ENCODE measurements around the gene PLA2G3. TPM values are rescaled to one million over a fixed set of nuclear protein-coding genes. Genes with fewer than 3 reads are reported as not detected.

The PLA2G3 gene
- total RNA-seq, 1 donor from 2014 or later, result not detected

- Histone ChIP-seq H3K4me1 (peaks cover 30% of the 10 kb centered on the region), H3K36me3 (peaks cover 8% of the 10 kb centered on the region), H3K27me3 (ENCODE audit: low read depth) (no peaks in the 10 kb centered on the region), H3K27ac (replicated peaks) (no peak overlapping the region), H3K4me3 (no peak overlapping the region), H3K9me3 (replicated peaks) (no peaks in the 10 kb centered on the region)
- intact Hi-C loops (cut with micrococcal nuclease), result no loop called here
- no peak for TF ChIP-seq CTCF (IDR thresholded peaks at IDR 0.05; ENCODE audit: borderline replicate concordance)
- no peak for DNase-seq
Observed at GRCh38 chr22:31127181-31127772, 13.0 kb downstream of the PLA2G3 start.

GRCh38 chr22:31126869-31127175 is 13.5 kb downstream of the PLA2G3 start:
- Histone ChIP-seq H3K4me3 (no peak overlapping the region), H3K4me1 (peaks cover 34% of the 10 kb centered on the region), H3K9me3 (replicated peaks) (no peaks in the 10 kb centered on the region), H3K36me3 (peaks cover 8% of the 10 kb centered on the region), H3K27ac (replicated peaks) (no peak overlapping the region), H3K27me3 (ENCODE audit: low read depth) (no peaks in the 10 kb centered on the region)
- no peak for TF ChIP-seq CTCF (IDR thresholded peaks at IDR 0.05; ENCODE audit: borderline replicate concordance)
- DNase-seq, result no peak
- intact Hi-C loops (cut with micrococcal nuclease), result no loop called here

GRCh38 chr22:31126128-31126868 is 14.0 kb downstream of the PLA2G3 start:
- no peaks in the 10 kb centered on the region for H3K27me3 ChIP-seq (ENCODE audit: low read depth)
- DNase-seq, result no peak
- H3K27ac ChIP-seq (replicated peaks), result no peak overlapping the region
- H3K4me3 ChIP-seq, result no peak overlapping the region
- no peaks in the 10 kb centered on the region for H3K9me3 ChIP-seq (replicated peaks)
- intact Hi-C loops (cut with micrococcal nuclease), result no loop called here
- no peak for TF ChIP-seq CTCF (IDR thresholded peaks at IDR 0.05; ENCODE audit: borderline replicate concordance)
- peaks cover 40% of the 10 kb centered on the region for H3K4me1 ChIP-seq
- peaks cover 8% of the 10 kb centered on the region for H3K36me3 ChIP-seq

GRCh38 chr22:31125521-31126117 is 14.7 kb downstream of the PLA2G3 start:
- no peak for DNase-seq
- Histone ChIP-seq H3K9me3 (replicated peaks) (no peaks in the 10 kb centered on the region), H3K4me3 (no peak overlapping the region), H3K4me1 (peaks cover 34% of the 10 kb centered on the region), H3K27me3 (ENCODE audit: low read depth) (no peaks in the 10 kb centered on the region), H3K36me3 (peaks cover 8% of the 10 kb centered on the region), H3K27ac (replicated peaks) (no peak overlapping the region)
- intact Hi-C loops (cut with micrococcal nuclease), result no loop called here
- no peak for TF ChIP-seq CTCF (IDR thresholded peaks at IDR 0.05; ENCODE audit: borderline replicate concordance)

- intact Hi-C loops (cut with micrococcal nuclease), result no loop called here
- no peak overlapping the region for H3K4me3 ChIP-seq
- TF ChIP-seq CTCF (IDR thresholded peaks at IDR 0.05; ENCODE audit: borderline replicate concordance), result no peak
- H3K27me3 ChIP-seq (ENCODE audit: low read depth), result no peaks in the 10 kb centered on the region
- H3K36me3 ChIP-seq, result peaks cover 8% of the 10 kb centered on the region
- DNase-seq, result no peak
- no peaks in the 10 kb centered on the region for H3K9me3 ChIP-seq (replicated peaks)
- peaks cover 36% of the 10 kb centered on the region for H3K4me1 ChIP-seq
- no peak overlapping the region for H3K27ac ChIP-seq (replicated peaks)
Observed at GRCh38 chr22:31124811-31125465, 15.4 kb downstream of the PLA2G3 start.
